Cerebellar nuclear complex (tissue), 1 donor: ENCODE results near the gene TYMS.

Source experiments
- DNase-seq, 2 experiments: peaks; one replicate each; lab custom pipeline; 2025; lab: John Stamatoyannopoulos, UW

TYMS gene

DNA sequence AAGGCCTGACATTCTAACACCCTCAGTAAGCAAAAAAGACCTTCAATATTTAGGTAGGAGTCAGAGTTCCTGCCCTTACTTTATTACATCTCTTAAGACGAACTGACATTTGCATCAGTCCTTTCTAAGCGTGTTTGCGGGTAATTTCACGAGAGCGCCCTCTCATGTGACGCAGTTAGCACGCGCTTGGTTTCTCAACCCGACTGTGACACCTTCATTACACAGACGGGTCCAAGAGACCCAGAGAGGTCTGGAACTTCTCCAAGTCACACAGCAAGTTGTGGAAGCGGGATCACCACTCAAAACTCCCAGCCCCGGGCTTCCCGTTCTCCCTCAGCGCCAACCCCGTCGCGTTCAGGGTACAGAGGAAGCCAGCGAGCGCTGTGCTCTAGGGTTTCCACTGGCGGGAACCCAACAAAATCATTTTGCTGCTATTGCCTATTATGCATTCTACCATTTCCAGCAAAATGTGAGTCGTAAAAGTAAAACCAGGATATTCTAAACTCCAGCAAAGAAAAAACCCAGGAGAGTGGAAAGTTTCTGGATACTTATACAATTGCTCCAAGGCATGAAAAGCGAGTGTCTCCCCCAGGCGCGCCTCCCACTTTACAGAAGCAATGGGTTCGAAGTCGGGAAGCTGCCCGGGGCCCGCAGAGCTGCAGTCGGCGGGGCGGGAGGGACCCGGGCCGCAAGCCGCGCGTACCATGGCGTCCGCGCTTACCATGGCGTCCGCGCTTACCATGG, 54.4 kb downstream of the TYMS start:
- DNase-seq: no peak

DNA sequence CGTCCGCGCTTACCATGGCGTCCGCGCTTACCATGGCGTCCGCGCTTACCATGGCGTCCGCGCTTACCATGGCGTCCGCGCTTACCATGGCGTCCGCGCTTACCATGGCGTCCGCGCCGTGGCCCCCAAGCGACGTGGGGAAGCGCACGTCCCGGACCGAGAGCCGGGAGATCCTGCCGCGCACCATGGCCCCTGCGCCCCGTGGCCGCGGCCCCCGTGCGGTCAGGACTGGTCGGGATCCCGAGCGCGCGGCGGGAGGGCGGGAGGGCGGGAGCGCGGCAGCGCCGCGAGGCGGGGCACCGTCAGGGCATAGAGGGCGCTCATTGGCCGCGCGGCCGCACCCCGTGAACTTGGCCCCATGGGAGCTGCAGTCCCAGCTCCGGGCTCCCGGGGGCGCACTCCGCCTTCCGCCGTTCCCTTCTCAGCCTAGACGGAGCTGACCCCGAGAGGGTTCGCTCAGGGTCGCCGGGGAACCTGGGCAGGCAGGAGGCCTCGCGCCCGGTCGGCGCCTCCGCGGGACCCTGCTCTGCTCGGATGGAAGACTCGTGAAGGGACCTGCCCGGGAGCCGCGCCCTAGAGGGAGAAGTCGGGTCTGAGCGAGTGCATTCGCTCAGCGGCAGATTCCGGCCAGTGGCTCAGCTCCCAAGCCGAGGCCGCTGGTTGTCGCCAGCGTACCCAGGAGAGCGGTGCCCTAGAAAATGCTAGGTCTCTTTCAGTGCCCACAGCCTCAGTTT, 55.1 kb downstream of the TYMS start, which contains the start of gene ENOSF1:
Gene ENOSF1, minus strand, starts transcription at position 230 of the 734 bp plus-strand sequence. Its CDS starts 43 bp downstream, at position 187.
- DNase-seq: no peak

DNA sequence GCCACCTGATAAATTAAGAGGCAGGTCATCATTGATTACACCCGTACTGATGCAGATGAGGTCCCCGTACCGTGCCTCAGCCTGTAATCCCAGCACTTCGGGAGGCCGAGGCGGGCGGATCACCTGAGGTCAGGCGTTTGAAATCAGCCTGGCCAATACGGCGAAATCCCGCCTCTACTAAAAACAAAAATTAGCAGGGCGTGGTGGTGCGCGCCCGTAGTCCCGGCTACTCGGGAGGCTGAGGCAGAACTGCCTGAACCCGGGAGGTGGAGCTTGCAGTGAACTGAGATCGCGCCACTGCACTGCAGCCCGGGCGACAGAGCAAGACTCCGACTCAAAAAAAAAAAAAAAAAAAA, 55.7 kb downstream of the TYMS start:
- DNase-seq: no peak

DNA sequence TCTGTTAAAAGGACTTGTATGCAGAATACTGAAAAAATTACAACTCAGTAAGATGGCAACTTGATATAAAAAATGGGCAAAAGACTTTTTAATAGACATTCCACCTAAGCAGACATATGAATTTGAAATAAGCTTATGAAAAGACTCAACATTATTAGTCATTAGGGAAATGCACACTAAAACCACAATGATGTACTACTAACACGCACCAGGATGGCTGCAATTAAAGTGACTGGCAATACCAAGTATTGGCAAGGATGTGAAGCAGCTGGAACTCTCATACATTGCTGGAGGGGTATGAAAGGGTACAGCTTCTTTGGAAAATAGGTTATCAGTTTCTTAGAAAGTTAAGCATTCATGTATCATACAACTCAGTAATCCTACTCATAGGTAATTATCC, 58.2 kb downstream of the TYMS start:
- no peak for DNase-seq

DNA sequence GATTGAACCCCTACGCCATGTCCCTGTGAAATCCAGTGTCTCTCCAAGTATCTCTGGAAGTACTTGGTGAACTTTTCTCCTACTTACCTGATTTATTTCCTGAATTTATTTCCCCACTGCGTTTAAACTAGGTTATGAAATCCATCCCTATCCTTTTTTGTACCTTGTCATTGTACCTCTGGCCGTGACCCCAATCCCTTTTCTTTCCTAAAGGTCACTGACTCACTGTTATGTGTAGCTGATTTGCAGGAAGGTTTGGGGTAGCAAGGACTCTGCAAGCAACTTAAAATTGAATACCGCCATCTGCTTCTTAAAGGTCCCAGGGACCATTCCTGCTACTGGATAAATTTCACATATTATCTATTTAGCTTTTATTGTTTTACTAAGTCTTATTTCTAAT, 59.5 kb downstream of the TYMS start:
- DNase-seq: no peak
